ENCODE data around the gene MINDY2. TPM values are rescaled to one million over a fixed set of nuclear protein-coding genes. Genes with fewer than 3 reads are reported as not detected.

Gene MINDY2
- total RNA-seq = 1 to 10 TPM; 4.2 to 8.8 (median 5.5) TPM
- long read RNA-seq, full-length matches to known transcripts = 3 of 3 reads
- long read RNA-seq, partial matches to known transcripts = 0 of 3 reads
- long read RNA-seq, other reads (novel, unspliced or antisense) = 0 of 3 reads

DNA sequence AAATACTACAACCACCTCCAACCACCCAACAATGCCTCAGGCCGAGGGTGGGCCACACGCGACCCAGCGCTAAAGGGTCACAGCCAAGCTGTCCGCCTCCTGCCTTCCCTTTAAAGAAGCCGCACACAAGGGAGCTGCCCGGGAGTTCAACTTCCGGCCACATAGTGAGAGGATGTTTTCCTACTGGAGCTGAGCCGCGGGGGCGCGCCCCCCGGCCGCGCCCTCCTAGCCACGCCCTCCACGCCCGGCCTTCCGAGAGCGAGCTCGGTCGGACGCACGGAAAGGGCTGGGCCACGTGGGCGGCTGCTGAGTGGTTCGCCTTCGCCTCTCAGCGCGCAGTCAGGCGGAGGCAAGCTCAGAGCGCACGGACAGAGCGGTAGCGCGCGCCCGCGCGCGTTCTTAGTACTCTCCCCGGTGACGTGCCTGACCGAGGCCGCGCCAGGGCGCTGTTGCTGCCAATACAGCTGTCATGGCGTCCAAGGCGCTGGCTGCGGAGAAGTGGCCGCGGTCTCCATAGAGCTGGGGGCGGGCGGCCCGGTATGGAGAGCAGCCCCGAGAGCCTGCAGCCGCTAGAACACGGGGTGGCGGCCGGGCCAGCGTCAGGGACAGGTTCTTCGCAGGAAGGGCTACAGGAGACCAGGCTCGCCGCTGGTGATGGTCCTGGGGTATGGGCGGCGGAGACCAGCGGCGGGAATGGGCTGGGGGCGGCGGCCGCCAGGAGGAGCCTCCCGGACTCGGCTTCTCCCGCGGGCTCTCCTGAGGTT lies at the start of gene MINDY2:
Gene MINDY2 (plus strand): TSS at position 446 of the 764 bp plus-strand sequence. CDS start 94 bp downstream, at position 540.
- H3K27me3 ChIP-seq = no peaks in the 10 kb centered on the region
- intact Hi-C loops (cut with DNase I) = no loop called here
- peak within 1 kb of the TSS; percentile 94 to 98 (median 97) for H3K27ac ChIP-seq
- no peaks in the 10 kb centered on the region for H3K9me3 ChIP-seq
- peak; percentile 95 to 98 (median 96) for ATAC-seq
- no peaks in the 10 kb centered on the region for H3K36me3 ChIP-seq
- peak; percentile 99 for DNase-seq
- peaks cover 0 to 29% (median 7%) of the 10 kb centered on the region in 4 donors for H3K4me1 ChIP-seq
- WGBS (ENCODE audit: insufficient coverage, low coverage, low lambda C conversion rate, missing lambda C conversion rate) = under 1% methylated on average over 24 of the region's 75 CpGs
- peak within 1 kb of the TSS; percentile 70 to 98 (median 96) for H3K4me3 ChIP-seq
- TF ChIP-seq, protein P1, sequence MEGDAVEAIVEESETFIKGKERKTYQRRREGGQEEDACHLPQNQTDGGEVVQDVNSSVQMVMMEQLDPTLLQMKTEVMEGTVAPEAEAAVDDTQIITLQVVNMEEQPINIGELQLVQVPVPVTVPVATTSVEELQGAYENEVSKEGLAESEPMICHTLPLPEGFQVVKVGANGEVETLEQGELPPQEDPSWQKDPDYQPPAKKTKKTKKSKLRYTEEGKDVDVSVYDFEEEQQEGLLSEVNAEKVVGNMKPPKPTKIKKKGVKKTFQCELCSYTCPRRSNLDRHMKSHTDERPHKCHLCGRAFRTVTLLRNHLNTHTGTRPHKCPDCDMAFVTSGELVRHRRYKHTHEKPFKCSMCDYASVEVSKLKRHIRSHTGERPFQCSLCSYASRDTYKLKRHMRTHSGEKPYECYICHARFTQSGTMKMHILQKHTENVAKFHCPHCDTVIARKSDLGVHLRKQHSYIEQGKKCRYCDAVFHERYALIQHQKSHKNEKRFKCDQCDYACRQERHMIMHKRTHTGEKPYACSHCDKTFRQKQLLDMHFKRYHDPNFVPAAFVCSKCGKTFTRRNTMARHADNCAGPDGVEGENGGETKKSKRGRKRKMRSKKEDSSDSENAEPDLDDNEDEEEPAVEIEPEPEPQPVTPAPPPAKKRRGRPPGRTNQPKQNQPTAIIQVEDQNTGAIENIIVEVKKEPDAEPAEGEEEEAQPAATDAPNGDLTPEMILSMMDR (IDR thresholded peaks at IDR 0.05) = peak; percentile 19 to 45 (median 31)
- TF ChIP-seq POLR2A (IDR thresholded peaks at IDR 0.05) = peak; percentile 97

DNA sequence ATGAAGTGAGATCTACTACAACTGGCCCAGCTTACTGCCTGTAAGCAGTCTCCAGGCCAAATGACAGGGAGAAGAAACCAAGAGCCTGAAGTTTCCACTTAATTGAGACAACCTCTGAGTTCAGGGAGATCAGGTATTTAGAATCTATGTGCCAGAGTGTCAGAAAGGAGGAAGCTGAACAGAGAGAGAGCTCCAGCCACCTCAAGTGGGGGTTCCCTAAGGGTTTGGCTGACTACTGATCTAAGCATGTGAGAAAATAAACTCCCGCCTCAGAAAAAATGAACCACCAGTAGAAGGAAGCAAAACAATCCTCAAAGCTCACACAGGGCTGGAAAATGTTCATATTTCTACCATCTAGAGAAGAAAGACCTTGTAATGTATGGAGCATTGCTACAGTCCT lies 46.6 kb upstream of the MINDY2 start:
- Histone ChIP-seq H3K4me3 (no peak overlapping the region), H3K27ac (no peak overlapping the region), H3K4me1 (no peaks in the 10 kb centered on the region), H3K27me3 (no peaks in the 10 kb centered on the region), H3K36me3 (no peaks in the 10 kb centered on the region), H3K9me3 (no peaks in the 10 kb centered on the region)
- ATAC-seq = peak in 2 of 4 donors; percentile 53 to 61
- DNase-seq = no peak
- 63% methylated on average over 1 of the region's 1 CpG for WGBS (ENCODE audit: insufficient coverage, low coverage, low lambda C conversion rate, missing lambda C conversion rate)
- TF ChIP-seq, protein P1 (IDR thresholded peaks at IDR 0.05) = no peak
- TF ChIP-seq POLR2A (IDR thresholded peaks at IDR 0.05) = no peak
- intact Hi-C loops (cut with DNase I) = no loop called here

DNA sequence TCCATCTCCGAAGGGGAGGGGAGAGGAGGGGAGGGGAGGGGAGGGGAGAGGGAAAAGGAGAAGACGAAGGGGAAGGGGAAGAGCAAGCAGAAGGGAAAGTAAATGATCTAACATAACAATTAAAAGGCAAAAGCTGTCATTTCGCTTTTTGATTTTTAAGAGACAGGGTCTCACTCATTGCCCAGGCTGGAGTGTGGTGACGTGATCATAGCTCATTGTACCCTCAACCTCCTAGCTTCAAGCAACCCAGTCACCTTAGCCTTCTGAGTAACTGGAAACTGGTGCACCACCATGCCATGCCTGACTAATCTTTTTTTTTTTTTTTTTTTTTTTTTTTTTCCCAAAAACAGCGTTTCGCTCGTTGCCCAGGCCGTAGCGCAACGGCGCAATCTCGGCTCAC lies 44.2 kb upstream of the MINDY2 start:
- Histone ChIP-seq H3K27me3 (no peaks in the 10 kb centered on the region), H3K4me3 (no peak overlapping the region), H3K9me3 (no peaks in the 10 kb centered on the region), H3K36me3 (no peaks in the 10 kb centered on the region), H3K4me1 (no peaks in the 10 kb centered on the region), H3K27ac (no peak overlapping the region)
- TF ChIP-seq, protein P1 (IDR thresholded peaks at IDR 0.05) = no peak
- TF ChIP-seq POLR2A (IDR thresholded peaks at IDR 0.05) = no peak
- DNase-seq (no peak), ATAC-seq (peak in 1 of 4 donors; percentile 26)
- intact Hi-C loops (cut with DNase I) = no loop called here
- 86% methylated on average over 4 of the region's 12 CpGs for WGBS (ENCODE audit: insufficient coverage, low coverage, low lambda C conversion rate, missing lambda C conversion rate)

DNA sequence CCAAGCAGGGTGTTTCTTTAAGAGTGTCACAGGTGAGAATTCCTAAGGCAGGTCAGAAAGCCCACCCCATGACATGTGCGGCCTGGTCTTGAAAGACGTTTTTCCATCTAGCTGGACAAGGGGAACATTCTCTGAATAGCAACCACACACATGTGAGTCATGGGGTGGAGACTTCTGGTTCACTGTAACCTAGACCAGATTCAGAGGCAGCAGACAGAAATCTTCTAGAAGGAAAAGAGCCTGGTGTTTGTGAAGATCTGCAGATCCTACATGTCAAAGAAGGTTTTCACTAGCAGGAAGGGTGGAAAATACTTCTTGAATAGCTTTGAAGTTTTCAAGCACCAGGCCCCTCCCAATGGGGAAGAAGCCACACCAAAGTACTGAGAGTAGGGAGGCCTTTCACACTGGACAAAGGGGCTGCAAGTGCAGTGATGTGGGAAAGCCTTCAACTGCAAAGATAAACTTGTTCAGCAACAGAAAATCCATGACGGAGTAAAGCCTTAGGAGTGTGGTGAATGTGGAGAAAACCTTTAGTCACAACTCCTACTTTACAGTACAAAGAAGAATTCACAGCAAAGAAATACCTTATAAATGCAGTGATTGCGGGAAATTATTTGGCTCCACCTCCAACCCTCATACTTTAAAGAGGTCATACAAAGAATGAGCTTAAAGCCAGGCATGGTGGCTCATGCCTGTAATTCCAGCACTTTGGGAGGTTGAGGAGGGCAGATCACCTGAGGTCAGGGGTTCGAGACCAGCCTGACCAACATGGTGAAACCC lies 39.2 kb upstream of the MINDY2 start:
- WGBS (ENCODE audit: insufficient coverage, low coverage, low lambda C conversion rate, missing lambda C conversion rate) = 72% methylated on average over 2 of the region's 5 CpGs
- peak in 3 of 4 donors; percentile 33 to 61 (median 50) for ATAC-seq
- Histone ChIP-seq H3K36me3 (no peaks in the 10 kb centered on the region), H3K4me1 (peaks cover 0 to 12% (median 0%) of the 10 kb centered on the region in 4 donors), H3K4me3 (no peak overlapping the region), H3K27me3 (no peaks in the 10 kb centered on the region), H3K9me3 (no peaks in the 10 kb centered on the region), H3K27ac (no peak overlapping the region)
- TF ChIP-seq, protein P1 (IDR thresholded peaks at IDR 0.05) = no peak
- no peak for TF ChIP-seq POLR2A (IDR thresholded peaks at IDR 0.05)
- intact Hi-C loops (cut with DNase I) = no loop called here
- DNase-seq = no peak

Data from right lobe of liver (tissue), 6 donors.